ENCODE measurements around the gene MTHFD1.

The MTHFD1 gene

DNA sequence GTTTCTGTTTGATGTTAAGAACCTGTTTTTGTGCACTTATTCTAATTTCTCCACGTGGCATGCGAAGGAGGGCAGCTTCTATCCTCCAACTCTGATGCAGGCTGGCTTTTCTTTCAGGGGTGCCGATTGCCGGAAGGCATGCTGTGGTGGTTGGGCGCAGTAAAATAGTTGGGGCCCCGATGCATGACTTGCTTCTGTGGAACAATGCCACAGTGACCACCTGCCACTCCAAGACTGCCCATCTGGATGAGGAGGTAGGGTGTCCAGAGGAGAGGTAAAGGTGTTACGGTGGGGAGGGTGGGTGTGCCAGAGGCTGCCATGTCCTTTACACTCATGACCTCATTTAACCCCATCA is 29.6 kb downstream of the MTHFD1 start:
- H3K4me3 ChIP-seq (ENCODE audit: low read depth, low read length) = no peak overlapping the region
- TF ChIP-seq, protein P1, sequence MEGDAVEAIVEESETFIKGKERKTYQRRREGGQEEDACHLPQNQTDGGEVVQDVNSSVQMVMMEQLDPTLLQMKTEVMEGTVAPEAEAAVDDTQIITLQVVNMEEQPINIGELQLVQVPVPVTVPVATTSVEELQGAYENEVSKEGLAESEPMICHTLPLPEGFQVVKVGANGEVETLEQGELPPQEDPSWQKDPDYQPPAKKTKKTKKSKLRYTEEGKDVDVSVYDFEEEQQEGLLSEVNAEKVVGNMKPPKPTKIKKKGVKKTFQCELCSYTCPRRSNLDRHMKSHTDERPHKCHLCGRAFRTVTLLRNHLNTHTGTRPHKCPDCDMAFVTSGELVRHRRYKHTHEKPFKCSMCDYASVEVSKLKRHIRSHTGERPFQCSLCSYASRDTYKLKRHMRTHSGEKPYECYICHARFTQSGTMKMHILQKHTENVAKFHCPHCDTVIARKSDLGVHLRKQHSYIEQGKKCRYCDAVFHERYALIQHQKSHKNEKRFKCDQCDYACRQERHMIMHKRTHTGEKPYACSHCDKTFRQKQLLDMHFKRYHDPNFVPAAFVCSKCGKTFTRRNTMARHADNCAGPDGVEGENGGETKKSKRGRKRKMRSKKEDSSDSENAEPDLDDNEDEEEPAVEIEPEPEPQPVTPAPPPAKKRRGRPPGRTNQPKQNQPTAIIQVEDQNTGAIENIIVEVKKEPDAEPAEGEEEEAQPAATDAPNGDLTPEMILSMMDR (IDR thresholded peaks at IDR 0.05; ENCODE audit: borderline replicate concordance, insufficient read depth, low read depth, low read length) = no peak

DNA sequence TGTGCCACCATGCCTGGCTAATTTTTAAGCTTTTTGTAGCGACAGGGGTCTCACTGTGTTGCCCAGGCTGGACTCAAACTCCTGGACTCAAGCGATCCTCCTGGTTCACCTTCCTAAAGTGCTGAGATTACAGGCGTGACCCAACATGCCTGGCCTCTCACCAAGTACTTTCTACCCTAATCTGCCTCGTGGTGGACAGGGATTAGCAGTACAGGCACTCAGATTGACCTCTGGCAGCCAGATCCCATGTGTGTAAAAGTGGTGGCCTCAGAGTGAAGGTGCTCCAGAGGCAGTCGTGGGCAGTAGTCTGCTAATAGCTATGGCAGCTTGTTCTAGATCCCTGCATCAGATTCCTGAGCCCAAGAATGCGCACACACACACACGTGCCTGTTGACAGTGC is 30.9 kb downstream of the MTHFD1 start:
- no peak overlapping the region for H3K4me3 ChIP-seq (ENCODE audit: low read depth, low read length)
- TF ChIP-seq, protein P1 (IDR thresholded peaks at IDR 0.05; ENCODE audit: borderline replicate concordance, insufficient read depth, low read depth, low read length) = no peak

DNA sequence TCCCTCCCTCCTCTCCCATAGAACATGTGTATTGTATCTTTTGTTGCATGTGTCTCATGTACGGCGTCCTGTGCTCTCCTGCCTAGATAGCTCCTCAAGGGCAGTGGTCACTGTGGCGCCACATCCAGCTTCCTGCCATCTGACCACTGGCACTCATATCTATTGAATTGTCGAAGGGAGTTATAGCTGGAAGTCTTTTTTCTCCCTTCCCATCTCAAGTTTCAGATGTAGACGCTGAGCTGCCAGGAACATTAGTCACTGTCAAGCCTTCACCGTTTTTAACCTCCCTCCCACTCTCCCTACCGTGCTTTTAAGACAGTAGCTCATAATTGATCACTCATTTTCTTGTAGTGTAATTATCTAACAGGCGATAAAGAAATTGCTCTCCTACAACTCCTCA is 33.0 kb downstream of the MTHFD1 start:
- TF ChIP-seq, protein P1 (IDR thresholded peaks at IDR 0.05; ENCODE audit: borderline replicate concordance, insufficient read depth, low read depth, low read length) = no peak
- no peak overlapping the region for H3K4me3 ChIP-seq (ENCODE audit: low read depth, low read length)

DNA sequence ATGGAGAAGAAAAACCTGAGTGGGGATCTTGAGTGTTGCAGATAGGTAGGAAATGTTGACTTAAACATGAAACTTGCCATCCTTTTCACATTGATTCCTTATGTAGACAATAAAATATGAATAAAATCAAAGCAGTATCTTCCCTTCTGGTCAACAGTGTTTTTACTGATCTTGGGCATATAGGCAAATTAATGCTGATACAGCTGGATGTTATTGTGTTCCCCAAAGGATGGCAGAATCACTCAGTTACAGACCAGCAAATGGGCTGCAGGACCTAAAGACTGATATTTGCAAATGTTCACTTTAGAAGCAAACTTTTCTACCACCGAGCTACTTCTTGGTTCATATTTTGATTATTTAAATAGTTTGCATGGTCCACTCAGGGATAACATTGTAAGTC is 33.9 kb downstream of the MTHFD1 start:
- TF ChIP-seq, protein P1 (IDR thresholded peaks at IDR 0.05; ENCODE audit: borderline replicate concordance, insufficient read depth, low read depth, low read length) = no peak
- no peak overlapping the region for H3K4me3 ChIP-seq (ENCODE audit: low read depth, low read length)

DNA sequence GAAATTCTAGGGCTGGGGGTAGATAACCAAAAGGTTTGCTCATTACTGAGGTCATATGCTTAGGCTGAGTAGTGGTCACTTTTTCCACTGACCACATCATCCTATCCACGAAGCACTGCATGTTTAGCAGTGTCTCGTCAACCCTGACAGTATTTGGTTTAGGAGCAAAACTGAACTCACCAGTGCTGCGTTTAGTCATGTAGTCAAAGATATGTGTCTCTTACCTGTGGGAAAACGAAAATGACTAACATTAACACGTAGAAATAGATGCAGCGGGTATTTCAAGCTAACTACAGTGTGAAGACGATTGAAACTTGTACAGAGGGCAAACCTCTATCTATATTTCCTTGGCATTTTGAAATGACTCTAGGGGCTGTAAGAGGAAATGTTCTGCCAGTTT is 34.6 kb downstream of the MTHFD1 start:
- TF ChIP-seq, protein P1 (IDR thresholded peaks at IDR 0.05; ENCODE audit: borderline replicate concordance, insufficient read depth, low read depth, low read length) = no peak
- no peak overlapping the region for H3K4me3 ChIP-seq (ENCODE audit: low read depth, low read length)

DNA sequence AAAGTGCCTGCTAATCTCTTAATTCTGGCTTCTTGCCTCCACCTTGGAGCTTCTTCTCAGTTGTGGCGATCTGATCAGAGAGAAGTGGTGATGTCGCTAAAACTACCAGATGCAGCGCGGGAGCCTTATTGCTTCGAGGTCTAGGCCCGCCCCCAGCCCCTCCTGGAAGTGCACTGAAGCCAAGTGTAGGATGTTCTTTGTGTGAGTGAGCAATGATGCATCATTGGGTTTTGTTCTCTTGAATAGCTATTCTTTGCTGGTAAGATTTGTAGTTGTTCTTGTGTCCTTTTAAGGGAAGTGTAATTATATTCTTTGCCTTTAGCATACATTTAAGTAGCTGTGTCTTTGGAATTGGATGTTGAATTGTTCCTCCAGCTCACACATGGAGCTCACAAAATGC is 35.8 kb downstream of the MTHFD1 start:
- TF ChIP-seq, protein P1 (IDR thresholded peaks at IDR 0.05; ENCODE audit: borderline replicate concordance, insufficient read depth, low read depth, low read length) = no peak
- H3K4me3 ChIP-seq (ENCODE audit: low read depth, low read length) = no peak overlapping the region

DNA sequence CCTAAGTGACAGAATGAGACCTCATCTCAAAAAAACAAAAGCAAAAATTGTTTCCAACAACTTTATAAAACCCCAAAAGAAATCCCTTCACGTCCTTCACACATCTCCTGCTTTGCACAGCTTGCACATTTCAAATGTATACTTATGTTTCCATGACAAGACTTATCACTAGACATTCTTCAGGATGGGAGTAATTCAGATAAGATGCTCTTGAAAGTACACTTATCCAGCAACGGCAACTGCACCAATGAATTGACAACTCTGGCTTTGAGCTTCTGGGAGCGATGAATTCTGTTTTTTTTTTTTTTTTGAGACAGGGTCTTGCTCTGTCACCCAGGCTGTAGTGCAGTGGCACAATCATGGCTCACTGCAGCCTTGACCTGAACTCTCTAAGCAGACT is 46.4 kb downstream of the MTHFD1 start:
- no peak overlapping the region for H3K4me3 ChIP-seq (ENCODE audit: low read depth, low read length)
- TF ChIP-seq, protein P1 (IDR thresholded peaks at IDR 0.05; ENCODE audit: borderline replicate concordance, insufficient read depth, low read depth, low read length) = no peak
